ENCODE results near the gene RERE.

RERE gene

GRCh38 chr1:8690253-8690525, 127.3 kb downstream of the RERE start:
- DNase-seq, result no peak

GRCh38 chr1:8689431-8690252, 127.8 kb downstream of the RERE start:
- no peak for DNase-seq

GRCh38 chr1:8687538-8687937, 129.9 kb downstream of the RERE start:
- DNase-seq, result no peak

GRCh38 chr1:8687039-8687438, 130.4 kb downstream of the RERE start:
- no peak for DNase-seq

- no peak for DNase-seq
These were observed 132.0 kb downstream of the RERE start for GRCh38 chr1:8685463-8685862.

- DNase-seq, result no peak
These were observed 132.8 kb downstream of the RERE start for GRCh38 chr1:8684590-8684989.

- no peak for DNase-seq
These were observed 134.9 kb downstream of the RERE start for GRCh38 chr1:8682573-8682972.

- DNase-seq, result no peak
These were observed 135.5 kb downstream of the RERE start for GRCh38 chr1:8681911-8682310.

GRCh38 chr1:8680664-8681650, 136.5 kb downstream of the RERE start:
- DNase-seq, result no peak

GRCh38 chr1:8679929-8680663, 137.3 kb downstream of the RERE start:
- no peak for DNase-seq

GRCh38 chr1:8679395-8679800, 138.0 kb downstream of the RERE start:
- DNase-seq, result no peak

GRCh38 chr1:8678673-8679394, 138.6 kb downstream of the RERE start:
- no peak for DNase-seq

GRCh38 chr1:8677782-8678181, 139.7 kb downstream of the RERE start:
- no peak for DNase-seq

GRCh38 chr1:8676813-8677212, 140.6 kb downstream of the RERE start:
- DNase-seq, result no peak

- DNase-seq, result no peak
These were observed 141.4 kb downstream of the RERE start for GRCh38 chr1:8676072-8676471.

GRCh38 chr1:8674912-8675311, 142.5 kb downstream of the RERE start:
- no peak for DNase-seq

GRCh38 chr1:8674481-8674880, 143.0 kb downstream of the RERE start:
- DNase-seq, result no peak

GRCh38 chr1:8671306-8671917, 146.0 kb downstream of the RERE start:
- peak in 14 of 56 donors; percentile 6 to 40 (median 16) for DNase-seq

- no peak for DNase-seq
These were observed 147.0 kb downstream of the RERE start for GRCh38 chr1:8670371-8670818.

- no peak for DNase-seq
These were observed 147.7 kb downstream of the RERE start for GRCh38 chr1:8669606-8670335.
